Stimulated activated CD8-positive, alpha-beta memory T cell treated with anti-CD3 and anti-CD28 coated beads, Interleukin-7, amount 100 ng/mL, for 1 hour (primary cell): Measurements from ENCODE around the gene COMMD7.

Source experiments
- DNase-seq, 2 donors: peaks; one replicate each; pipeline ENCODE4 v3.0.0-alpha.2; 2020; ENCODE audit warnings: low read depth in 2 of 2

Gene COMMD7

GRCh38 chr20:32675223-32675975 is 67.9 kb downstream of the COMMD7 start:
- no peak for DNase-seq

- peak; percentile 34 to 61 for DNase-seq
These were observed 68.9 kb downstream of the COMMD7 start for GRCh38 chr20:32674362-32674789.

- peak in 1 of 2 donors; percentile 8 for DNase-seq
These were observed 70.0 kb downstream of the COMMD7 start for GRCh38 chr20:32672982-32673851.

- no peak for DNase-seq
These were observed 70.8 kb downstream of the COMMD7 start for GRCh38 chr20:32672394-32672981.

GRCh38 chr20:32670773-32671455 is 72.4 kb downstream of the COMMD7 start:
- no peak for DNase-seq

GRCh38 chr20:32667027-32667426 is 76.2 kb downstream of the COMMD7 start:
- no peak for DNase-seq

GRCh38 chr20:32664678-32665159 is 78.5 kb downstream of the COMMD7 start:
- no peak for DNase-seq

- DNase-seq: no peak
These were observed 79.1 kb downstream of the COMMD7 start for GRCh38 chr20:32664012-32664677.

GRCh38 chr20:32663335-32664011 is 79.8 kb downstream of the COMMD7 start:
- no peak for DNase-seq

- no peak for DNase-seq
These were observed 81.3 kb downstream of the COMMD7 start for GRCh38 chr20:32661820-32662528.

- DNase-seq: no peak
These were observed 82.6 kb downstream of the COMMD7 start for GRCh38 chr20:32660661-32661060.

GRCh38 chr20:32656827-32657226 is 86.4 kb downstream of the COMMD7 start:
- no peak for DNase-seq

- no peak for DNase-seq
These were observed 87.3 kb downstream of the COMMD7 start for GRCh38 chr20:32655903-32656512.

GRCh38 chr20:32652739-32653526 is 90.3 kb downstream of the COMMD7 start:
- DNase-seq: peak; percentile 78 to 87
